IMR-90 (cell line): Measurements from ENCODE around the gene DISC1. TPM values are rescaled to one million over a fixed set of nuclear protein-coding genes. Genes with fewer than 3 reads are reported as not detected.

Experiments
- ATAC-seq: fragments of 200-7000 bp; cut with Tn5 transposase; 2 replicates; pipeline ENCODE4 v1.9.1; 2020; ENCODE audit warnings: low read depth, mild to moderate bottlenecking, moderate library complexity
- BruUV-seq: library from RNA; stranded (reverse); fragments of 400-500 nt; replicated peaks from 2 replicates; lab custom pipeline; 2021; lab: Mats Ljungman, UMichigan
- CTCF ChIA-PET: fragments of 300-600 bp; formaldehyde crosslinking; extraction: SDS; loops from one replicate; lab custom pipeline; 2021; ENCODE audit warnings: antibody characterized with exemption; lab: Yijun Ruan, JAX
- POLR2A ChIA-PET: fragments of 300-600 bp; sonication (Branson Sonifier 250); formaldehyde crosslinking; loops from one replicate; lab custom pipeline; 2022; ENCODE audit warnings: antibody characterized with exemption; ENCODE audit not compliant: unreplicated experiment; lab: Charles Lee
- DNase-seq: peaks from one replicate; pipeline ENCODE4 v3.0.0; 2013
- H2AFZ ChIP-seq: replicated peaks from 2 replicates; pipeline ENCODE3; 2013; ENCODE audit warnings: low read length, mild to moderate bottlenecking; ENCODE audit not compliant: poor library complexity
- H2AK5ac ChIP-seq: 2 replicates; pipeline ENCODE4 v1.6.1; 2013; ENCODE audit warnings: low read depth, low read length, inconsistent platforms
- H2AK9ac ChIP-seq: replicated peaks from 2 replicates; pipeline ENCODE3; 2013; ENCODE audit warnings: mild to moderate bottlenecking, low read depth, low read length, moderate library complexity; ENCODE audit not compliant: poor library complexity
- H2BK120ac ChIP-seq: 2 replicates; pipeline ENCODE4 v1.6.1; 2013; ENCODE audit warnings: low read depth, low read length, inconsistent platforms
- H2BK15ac ChIP-seq: 3 replicates; pipeline ENCODE4 v1.6.1; 2013; ENCODE audit warnings: low read depth, low read length, inconsistent platforms
- H2BK20ac ChIP-seq: 2 replicates; pipeline ENCODE4 v1.6.1; 2013; ENCODE audit warnings: low read depth, mild to moderate bottlenecking, inconsistent platforms, low read length, moderate library complexity
- H2BK5ac ChIP-seq: 2 replicates; pipeline ENCODE4 v1.6.1; 2013; ENCODE audit warnings: mild to moderate bottlenecking, low read depth, low read length, inconsistent platforms; ENCODE audit not compliant: poor library complexity, severe bottlenecking
- H3K14ac ChIP-seq: replicated peaks from 2 replicates; pipeline ENCODE4 v1.6.1; 2013; ENCODE audit warnings: low read depth, low read length, inconsistent platforms
- H3K18ac ChIP-seq: 2 replicates; pipeline ENCODE4 v1.6.1; 2013; ENCODE audit warnings: low read depth, low read length, control low read depth
- H3K23ac ChIP-seq: 2 replicates; pipeline ENCODE4 v1.6.1; 2013; ENCODE audit warnings: low read depth, low read length, inconsistent platforms
- H3K27ac ChIP-seq: 2 replicates; pipeline ENCODE4 v1.5.1; 2013; ENCODE audit warnings: mild to moderate bottlenecking, control low read depth, low read length; ENCODE audit not compliant: insufficient read depth
- H3K27me3 ChIP-seq: 2 replicates; pipeline ENCODE4 v1.6.1; 2013; ENCODE audit warnings: low read length; ENCODE audit not compliant: control insufficient read depth, insufficient read depth
- H3K36me3 ChIP-seq: 2 replicates; pipeline ENCODE4 v1.6.1; 2013; ENCODE audit warnings: low read length, mixed read lengths; ENCODE audit not compliant: control insufficient read depth, insufficient read depth
- H3K4ac ChIP-seq: 2 replicates; pipeline ENCODE4 v1.6.1; 2013; ENCODE audit warnings: low read depth, low read length, inconsistent platforms
- H3K4me1 ChIP-seq: 2 replicates; pipeline ENCODE4 v1.6.1; 2013; ENCODE audit warnings: low read length, mixed read lengths; ENCODE audit not compliant: control insufficient read depth, insufficient read depth
- H3K4me2 ChIP-seq: 2 replicates; pipeline ENCODE4 v1.6.1; 2013; ENCODE audit warnings: low read depth, mild to moderate bottlenecking, control low read depth, low read length, moderate library complexity
- H3K4me3 ChIP-seq: 2 replicates; pipeline ENCODE4 v1.5.1; 2013; ENCODE audit warnings: low read depth, mild to moderate bottlenecking, control low read depth, low read length, moderate library complexity; ENCODE audit not compliant: insufficient read depth
- H3K56ac ChIP-seq: 2 replicates; pipeline ENCODE4 v1.6.1; 2013; ENCODE audit warnings: low read length, inconsistent platforms; ENCODE audit not compliant: insufficient read depth; ENCODE audit errors: extremely low read depth
- H3K79me1 ChIP-seq, 2 experiments: 2 replicates each; pipeline ENCODE4 v1.6.1; 2013; ENCODE audit warnings: low read length in 2 of 2, inconsistent platforms in 1 of 2, low read depth in 1 of 2
- H3K9ac ChIP-seq: 2 replicates; pipeline ENCODE4 v1.6.1; 2013; ENCODE audit warnings: low read depth, low read length, control low read depth
- H3K9me1 ChIP-seq: 2 replicates; pipeline ENCODE4 v1.6.1; 2013; ENCODE audit warnings: low read length, inconsistent platforms; ENCODE audit not compliant: insufficient read depth
- H3K9me3 ChIP-seq: 2 replicates; pipeline ENCODE4 v1.6.1; 2013; ENCODE audit warnings: low read length; ENCODE audit not compliant: control insufficient read depth, insufficient read depth
- H4K20me1 ChIP-seq: 2 replicates; pipeline ENCODE4 v1.6.1; 2013; ENCODE audit warnings: low read length, inconsistent platforms; ENCODE audit not compliant: insufficient read depth
- H4K5ac ChIP-seq: 2 replicates; pipeline ENCODE4 v1.6.1; 2013; ENCODE audit warnings: mild to moderate bottlenecking, low read depth, low read length, control low read depth
- H4K8ac ChIP-seq, 2 experiments: 2 replicates each; pipeline ENCODE4 v1.6.1; 2013; ENCODE audit warnings: low read depth in 2 of 2, low read length in 2 of 2, control low read depth in 1 of 2, inconsistent platforms in 1 of 2
- H4K91ac ChIP-seq: 2 replicates; pipeline ENCODE4 v1.6.1; 2013; ENCODE audit warnings: low read depth, low read length, inconsistent platforms; ENCODE audit not compliant: insufficient read depth
- BHLHE40 ChIP-seq: fragments of 150-350 bp; IDR thresholded peaks from 2 replicates; pipeline ENCODE4 v1.6.1; 2016; ENCODE audit warnings: mild to moderate bottlenecking, low read depth, low read length
- FOS ChIP-seq: fragments of 150-350 bp; IDR thresholded peaks from 2 replicates; pipeline ENCODE4 v1.6.1; 2016; ENCODE audit warnings: low read depth, low read length
- MAFK ChIP-seq: IDR thresholded peaks from 2 replicates; pipeline ENCODE4 v1.6.1; 2012; ENCODE audit warnings: low read depth, low read length, improper control_type of control experiment
- MAZ ChIP-seq: IDR thresholded peaks from 2 replicates; pipeline ENCODE4 v1.6.1; 2012; ENCODE audit warnings: low read depth, mild to moderate bottlenecking, low read length, improper control_type of control experiment, moderate library complexity, borderline replicate concordance
- MXI1 ChIP-seq: IDR thresholded peaks from 2 replicates; pipeline ENCODE4 v1.6.1; 2012; ENCODE audit warnings: low read depth, mild to moderate bottlenecking, low read length, moderate library complexity, borderline replicate concordance
- NFE2L2 ChIP-seq: fragments of 150-350 bp; IDR thresholded peaks from 2 replicates; pipeline ENCODE4 v1.6.1; 2016; ENCODE audit warnings: low read depth, mild to moderate bottlenecking, low read length
- RCOR1 ChIP-seq: IDR thresholded peaks from 2 replicates; pipeline ENCODE4 v1.6.1; 2012; ENCODE audit warnings: mild to moderate bottlenecking, low read length, improper control_type of control experiment; ENCODE audit not compliant: insufficient replicate concordance
- RFX5 ChIP-seq: IDR thresholded peaks from 2 replicates; pipeline ENCODE4 v1.8.0; 2012; ENCODE audit warnings: low read depth, mild to moderate bottlenecking, low read length, moderate library complexity
- SMC3 ChIP-seq: fragments of 150-350 bp; IDR thresholded peaks from 2 replicates; pipeline ENCODE4 v1.6.1; 2016; ENCODE audit warnings: low read depth, mild to moderate bottlenecking, antibody characterized with exemption, low read length, moderate library complexity
- WGBS, 2 experiments: methylation state at CpG; one replicate each; pipeline versions ENCODE4 v1.1.5 to v1.1.7; 2013; ENCODE audit warnings: missing lambda C conversion rate in 2 of 2; ENCODE audit not compliant: insufficient read length in 1 of 2; ENCODE audit errors: extremely low coverage in 2 of 2; 5-methylcytosine and 5-hydroxymethylcytosine counted together
- dilution Hi-C: fragments of 300-500 bp; cut with HindIII; formaldehyde crosslinking; loops from one replicate; pipeline ENCODE4 v1.14.3; 2018; ENCODE audit warnings: low sequenced_read_pairs; ENCODE audit not compliant: unreplicated experiment
- in situ Hi-C: fragments of 300-500 bp; cut with MboI; formaldehyde crosslinking; loops from 3 replicates; pipeline ENCODE4 v1.14.3; 2019; ENCODE audit warnings: low sequenced_read_pairs, inconsistent platforms, mixed read lengths
- intact Hi-C: fragments of 100-400 bp; cut with micrococcal nuclease; formaldehyde crosslinking; loops from 2 replicates; pipeline ENCODE4 v1.10.0; 2022
- polyA plus RNA-seq, 3 experiments: library from polyadenylated mRNA; depleted of rRNA; stranded (reverse); fragments of >200 nt; gene quantifications; 2 replicates each; pipeline ENCODE4 v1.2.3, GENCODE V29; 2012; ENCODE audit warnings: low replicate concordance in 1 of 3
- total RNA-seq: library from RNA; depleted of rRNA; stranded (reverse); fragments of >200 nt; gene quantifications from 2 replicates; pipeline ENCODE4 v1.2.3, GENCODE V29; 2012
- TF ChIP-seq, protein P1 (sequence below): fragments of 150-350 bp; IDR thresholded peaks from 2 replicates; pipeline ENCODE4 v1.6.1; 2016; ENCODE audit warnings: low read depth, mild to moderate bottlenecking, low read length, moderate library complexity, borderline replicate concordance
- TF ChIP-seq, protein P2 (sequence below): conservative IDR thresholded peaks from 2 replicates; pipeline ENCODE4 v1.5.1; 2012; ENCODE audit warnings: mild to moderate bottlenecking, low read depth, low read length, improper control_type of control experiment

DISC1 gene
- total and polyA plus RNA-seq, 2 of the 4 experiments (the other 2 are of a cell fraction) = 2.2 to 7.0 TPM

DNA sequence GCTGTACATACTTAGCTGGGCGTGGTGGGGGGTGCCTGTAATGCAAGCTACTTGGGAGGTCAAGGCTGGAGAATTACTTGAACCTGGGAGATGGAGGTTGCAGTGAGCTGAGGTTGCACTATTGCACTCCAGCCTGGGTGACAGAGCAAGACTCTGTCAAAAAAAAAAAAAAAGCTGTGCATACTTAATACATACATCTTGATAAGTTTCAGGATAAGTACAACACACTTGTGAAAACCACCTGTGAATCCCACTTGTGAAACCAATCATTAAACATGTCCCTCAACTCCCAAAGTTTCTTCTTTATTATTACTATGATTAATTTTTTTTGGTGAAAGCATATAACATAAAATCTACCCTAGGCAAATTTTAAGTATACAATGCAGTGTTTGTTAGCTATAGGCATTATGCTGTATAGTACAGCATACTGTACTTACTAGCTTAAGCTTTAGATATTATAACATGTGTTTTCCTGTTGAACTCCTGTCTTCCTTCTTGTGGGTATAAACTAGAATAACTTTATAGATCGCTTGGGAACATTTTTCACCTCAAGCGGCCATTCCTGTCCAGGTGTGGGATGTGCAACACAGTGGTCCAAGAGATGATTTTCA is 41.4 kb downstream of the DISC1 start:
- Histone ChIP-seq H2BK5ac (no peak overlapping the region), H2AFZ (no peak overlapping the region), H2BK20ac (no peak overlapping the region), H3K27ac (no peak overlapping the region), H3K4me1 (peaks cover 3% of the 10 kb centered on the region), H3K79me1 (peaks cover 3 to 10% of the 10 kb centered on the region in 2 experiments; a peak in 1 of 4 replicates), H3K23ac (no peak overlapping the region), H4K91ac (no peak overlapping the region), H3K4ac (no peak overlapping the region), H3K9ac (no peak overlapping the region), H3K36me3 (no peaks in the 10 kb centered on the region), H2AK5ac (no peak overlapping the region), H2AK9ac (no peak overlapping the region), H3K18ac (no peak overlapping the region), H3K4me2 (no peak overlapping the region), H3K14ac (no peak overlapping the region), H2BK15ac (no peak overlapping the region), H3K4me3 (no peak overlapping the region), H3K27me3 (no peaks in the 10 kb centered on the region), H3K56ac (no peak overlapping the region), H2BK120ac (no peak overlapping the region), H3K9me3 (no peaks in the 10 kb centered on the region), H4K20me1 (no peaks in the 10 kb centered on the region), H3K9me1 (peaks cover 3% of the 10 kb centered on the region; the same call in 1 of the 2 replicates), H4K5ac (no peak overlapping the region), H4K8ac (no peak overlapping the region)
- no peak for TF ChIP-seq RFX5
- TF ChIP-seq BHLHE40 = no peak
- TF ChIP-seq MXI1 = no peak
- TF ChIP-seq, protein P1, sequence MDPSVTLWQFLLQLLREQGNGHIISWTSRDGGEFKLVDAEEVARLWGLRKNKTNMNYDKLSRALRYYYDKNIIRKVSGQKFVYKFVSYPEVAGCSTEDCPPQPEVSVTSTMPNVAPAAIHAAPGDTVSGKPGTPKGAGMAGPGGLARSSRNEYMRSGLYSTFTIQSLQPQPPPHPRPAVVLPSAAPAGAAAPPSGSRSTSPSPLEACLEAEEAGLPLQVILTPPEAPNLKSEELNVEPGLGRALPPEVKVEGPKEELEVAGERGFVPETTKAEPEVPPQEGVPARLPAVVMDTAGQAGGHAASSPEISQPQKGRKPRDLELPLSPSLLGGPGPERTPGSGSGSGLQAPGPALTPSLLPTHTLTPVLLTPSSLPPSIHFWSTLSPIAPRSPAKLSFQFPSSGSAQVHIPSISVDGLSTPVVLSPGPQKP = no peak
- no peak for TF ChIP-seq RCOR1
- TF ChIP-seq FOS = no peak
- no peak for TF ChIP-seq NFE2L2
- TF ChIP-seq, protein P2, sequence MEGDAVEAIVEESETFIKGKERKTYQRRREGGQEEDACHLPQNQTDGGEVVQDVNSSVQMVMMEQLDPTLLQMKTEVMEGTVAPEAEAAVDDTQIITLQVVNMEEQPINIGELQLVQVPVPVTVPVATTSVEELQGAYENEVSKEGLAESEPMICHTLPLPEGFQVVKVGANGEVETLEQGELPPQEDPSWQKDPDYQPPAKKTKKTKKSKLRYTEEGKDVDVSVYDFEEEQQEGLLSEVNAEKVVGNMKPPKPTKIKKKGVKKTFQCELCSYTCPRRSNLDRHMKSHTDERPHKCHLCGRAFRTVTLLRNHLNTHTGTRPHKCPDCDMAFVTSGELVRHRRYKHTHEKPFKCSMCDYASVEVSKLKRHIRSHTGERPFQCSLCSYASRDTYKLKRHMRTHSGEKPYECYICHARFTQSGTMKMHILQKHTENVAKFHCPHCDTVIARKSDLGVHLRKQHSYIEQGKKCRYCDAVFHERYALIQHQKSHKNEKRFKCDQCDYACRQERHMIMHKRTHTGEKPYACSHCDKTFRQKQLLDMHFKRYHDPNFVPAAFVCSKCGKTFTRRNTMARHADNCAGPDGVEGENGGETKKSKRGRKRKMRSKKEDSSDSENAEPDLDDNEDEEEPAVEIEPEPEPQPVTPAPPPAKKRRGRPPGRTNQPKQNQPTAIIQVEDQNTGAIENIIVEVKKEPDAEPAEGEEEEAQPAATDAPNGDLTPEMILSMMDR = no peak
- TF ChIP-seq MAFK = no peak
- TF ChIP-seq SMC3 = no peak
- no peak for TF ChIP-seq MAZ
- WGBS, 2 experiments = no CpG with 5 or more reads among the region's 3 CpGs
- ChIA-PET POLR2A (interaction anchor here (0.6 kb wide), 1 partner anchor 1564 kb away, joined by 3 read pairs; no protein-coding TSS in a partner anchor), CTCF (interaction anchor here (1.2 kb wide), 1 partner anchor 8 kb away, joined by 5 read pairs; no protein-coding TSS in a partner anchor)
- no TSS peak for BruUV-seq
- no peak for ATAC-seq
- intact Hi-C loops (no loop called here), in situ Hi-C loops (no loop called here), dilution Hi-C loops (no loop called here)
- no peak for DNase-seq
